ENCODE measurements around the gene ANKLE2. TPM values are rescaled to one million over a fixed set of nuclear protein-coding genes. Genes with fewer than 3 reads are reported as not detected.

ANKLE2 gene
- total RNA-seq, 2 donors from 2014 or later: 163 to 193 TPM

DNA sequence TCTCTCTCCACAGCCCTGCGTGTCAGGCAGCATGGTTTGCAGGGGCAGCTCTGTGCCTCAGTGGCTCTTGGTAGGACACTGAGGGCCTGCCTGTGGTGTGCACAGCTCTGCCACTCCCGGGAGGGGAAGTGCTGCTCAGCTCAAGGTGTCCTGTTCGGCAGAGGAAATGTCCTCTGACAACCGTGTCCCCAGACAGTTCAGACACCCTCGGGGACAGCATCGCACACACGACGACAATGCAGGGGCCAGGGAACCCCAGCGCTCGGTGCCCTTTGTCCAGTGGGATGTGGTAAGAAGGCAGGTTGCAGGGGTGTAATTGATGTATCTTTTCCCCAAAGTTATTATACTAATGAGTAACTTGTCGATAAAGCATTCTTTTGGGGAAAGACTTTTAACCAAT, 14.2 kb downstream of the ANKLE2 start:
- Mint-ChIP-seq H3K4me1 (ENCODE audit: low read depth in 2 of 2) (peaks cover 7 to 17% of the 10 kb centered on the region in 2 donors), H3K27me3 (no peaks in the 10 kb centered on the region), H3K9me3 (peaks cover 4% of the 10 kb centered on the region), H3K27ac (no peak overlapping the region), H3K4me3 (no peak overlapping the region), H3K36me3 (peaks cover 7% of the 10 kb centered on the region)
- ATAC-seq (no peak), DNase-seq (ENCODE audit: low spot score) (no peak)

DNA sequence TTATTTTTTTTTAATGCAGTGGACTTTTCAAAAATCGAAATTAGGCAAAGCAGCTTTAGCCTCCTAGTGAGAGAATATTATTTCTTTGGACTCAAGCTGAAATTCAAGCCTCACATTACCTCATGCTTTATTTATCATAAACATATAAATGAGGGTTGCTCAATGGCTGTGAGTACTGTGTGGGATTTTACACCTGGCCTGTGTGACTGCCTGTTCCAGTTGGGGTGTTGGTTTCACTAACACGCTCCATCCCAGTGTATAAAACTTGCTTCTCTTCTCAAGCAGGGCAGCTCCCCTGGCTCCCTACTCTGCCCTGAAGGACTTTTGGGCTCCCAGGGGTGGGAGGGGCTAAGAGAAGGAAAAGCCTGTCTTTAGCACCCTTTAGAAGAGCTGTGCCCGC, 15.0 kb downstream of the ANKLE2 start:
- ATAC-seq (no peak), DNase-seq (ENCODE audit: low spot score) (no peak)
- Mint-ChIP-seq H3K4me1 (ENCODE audit: low read depth in 2 of 2) (peaks cover 15 to 23% of the 10 kb centered on the region in 2 donors), H3K4me3 (no peak overlapping the region), H3K27me3 (no peaks in the 10 kb centered on the region), H3K27ac (no peak overlapping the region), H3K36me3 (peaks cover 15% of the 10 kb centered on the region), H3K9me3 (peaks cover 4% of the 10 kb centered on the region)

DNA sequence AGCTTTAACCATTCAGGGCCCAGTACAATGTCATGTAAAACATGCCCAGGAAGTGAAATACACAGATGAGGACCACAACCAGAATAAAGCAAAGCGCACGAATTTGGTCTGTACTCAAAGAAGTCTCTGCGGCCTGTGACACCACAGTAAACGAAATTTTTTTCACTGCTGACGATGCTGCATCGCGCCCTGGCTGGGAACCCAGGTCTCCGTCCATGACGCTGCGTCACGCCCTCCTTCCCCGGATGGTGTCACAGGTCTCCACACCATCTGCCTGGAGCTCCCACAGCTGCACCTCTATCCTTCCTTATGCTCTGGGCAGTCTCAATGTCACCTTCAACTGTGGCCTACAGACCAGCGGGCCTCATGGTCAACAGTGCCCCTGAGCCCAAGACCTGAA, 17.8 kb downstream of the ANKLE2 start:
- Mint-ChIP-seq H3K4me3 (no peak overlapping the region), H3K27ac (no peak overlapping the region), H3K36me3 (peaks cover 22% of the 10 kb centered on the region), H3K27me3 (no peaks in the 10 kb centered on the region), H3K9me3 (peaks cover 4% of the 10 kb centered on the region), H3K4me1 (ENCODE audit: low read depth in 2 of 2) (peaks cover 15 to 25% of the 10 kb centered on the region in 2 donors)
- no peak for DNase-seq (ENCODE audit: low spot score)
- ATAC-seq: no peak

DNA sequence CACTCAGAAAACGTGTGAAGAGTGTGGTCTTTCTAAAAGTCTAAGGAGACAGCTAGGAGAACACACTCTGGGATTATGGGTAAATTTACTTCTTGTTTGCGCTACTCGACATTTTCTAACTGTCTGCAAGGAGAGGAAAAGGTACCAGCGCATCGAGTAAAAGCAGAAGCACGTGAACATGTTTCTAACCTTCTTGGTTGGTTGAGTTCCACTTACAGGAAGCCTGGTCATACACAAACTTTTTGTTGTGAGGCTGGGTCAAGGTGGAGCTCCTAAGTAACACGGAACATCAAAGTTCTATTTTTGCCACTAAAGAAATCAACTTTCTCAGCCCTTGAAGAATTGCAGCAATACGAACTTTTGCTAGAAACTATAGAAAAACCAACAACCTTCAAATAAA, 20.0 kb downstream of the ANKLE2 start:
- Mint-ChIP-seq H3K4me3 (no peak overlapping the region), H3K4me1 (ENCODE audit: low read depth in 2 of 2) (peaks cover 15 to 22% of the 10 kb centered on the region in 2 donors), H3K36me3 (peaks cover 28% of the 10 kb centered on the region), H3K9me3 (peaks cover 4% of the 10 kb centered on the region), H3K27ac (no peak overlapping the region), H3K27me3 (no peaks in the 10 kb centered on the region)
- no peak for ATAC-seq
- no peak for DNase-seq (ENCODE audit: low spot score)

DNA sequence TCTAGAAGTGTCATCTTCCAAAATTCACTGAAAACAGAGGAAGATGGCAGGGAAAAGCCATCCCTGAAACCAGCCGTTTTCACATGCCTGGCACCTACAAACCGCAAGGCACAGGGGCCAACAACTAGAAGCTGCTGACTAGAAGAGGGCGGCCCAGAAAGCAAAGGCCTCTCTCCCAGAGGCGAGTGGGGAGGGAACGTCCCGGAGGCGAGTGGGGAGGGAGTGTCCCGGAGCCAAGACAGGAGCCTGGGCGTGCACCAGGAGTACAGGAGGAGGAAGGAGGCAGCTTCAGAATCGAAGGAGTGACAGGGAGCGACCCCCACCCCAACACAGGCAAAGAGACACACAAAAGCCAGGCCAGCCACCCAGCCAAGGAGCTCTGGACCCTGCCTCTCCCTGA, 21.0 kb downstream of the ANKLE2 start:
- H3K4me3 Mint-ChIP-seq: no peak overlapping the region
- peaks cover 28% of the 10 kb centered on the region for H3K36me3 Mint-ChIP-seq
- no peak for ATAC-seq
- no peaks in the 10 kb centered on the region for H3K27me3 Mint-ChIP-seq
- peaks cover 4% of the 10 kb centered on the region for H3K9me3 Mint-ChIP-seq
- no peak overlapping the region for H3K27ac Mint-ChIP-seq
- peaks cover 15 to 22% of the 10 kb centered on the region in 2 donors for H3K4me1 Mint-ChIP-seq (ENCODE audit: low read depth in 2 of 2)
- no peak for DNase-seq (ENCODE audit: low spot score)

DNA sequence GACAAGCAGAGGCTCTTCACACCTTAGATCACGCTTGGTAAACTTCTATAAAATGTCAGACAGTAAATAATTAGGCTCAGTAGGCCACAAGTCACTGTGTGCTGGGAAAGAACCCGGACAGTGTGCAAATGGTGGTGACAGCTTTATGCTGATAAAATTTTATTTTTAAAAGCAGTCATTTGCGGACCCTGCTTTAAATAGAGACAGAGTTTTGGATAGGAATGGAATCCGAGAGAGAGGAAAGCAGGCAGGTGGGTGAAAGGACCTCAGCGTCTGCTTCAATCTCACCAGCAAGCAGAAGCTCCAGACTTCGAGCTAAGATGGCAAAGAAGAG, 21.4 kb downstream of the ANKLE2 start:
- no peak for DNase-seq (ENCODE audit: low spot score)
- Mint-ChIP-seq H3K4me3 (no peak overlapping the region), H3K9me3 (peaks cover 4% of the 10 kb centered on the region), H3K27me3 (no peaks in the 10 kb centered on the region), H3K36me3 (peaks cover 32% of the 10 kb centered on the region), H3K27ac (no peak overlapping the region), H3K4me1 (ENCODE audit: low read depth in 2 of 2) (peaks cover 15 to 22% of the 10 kb centered on the region in 2 donors)
- ATAC-seq: no peak

DNA sequence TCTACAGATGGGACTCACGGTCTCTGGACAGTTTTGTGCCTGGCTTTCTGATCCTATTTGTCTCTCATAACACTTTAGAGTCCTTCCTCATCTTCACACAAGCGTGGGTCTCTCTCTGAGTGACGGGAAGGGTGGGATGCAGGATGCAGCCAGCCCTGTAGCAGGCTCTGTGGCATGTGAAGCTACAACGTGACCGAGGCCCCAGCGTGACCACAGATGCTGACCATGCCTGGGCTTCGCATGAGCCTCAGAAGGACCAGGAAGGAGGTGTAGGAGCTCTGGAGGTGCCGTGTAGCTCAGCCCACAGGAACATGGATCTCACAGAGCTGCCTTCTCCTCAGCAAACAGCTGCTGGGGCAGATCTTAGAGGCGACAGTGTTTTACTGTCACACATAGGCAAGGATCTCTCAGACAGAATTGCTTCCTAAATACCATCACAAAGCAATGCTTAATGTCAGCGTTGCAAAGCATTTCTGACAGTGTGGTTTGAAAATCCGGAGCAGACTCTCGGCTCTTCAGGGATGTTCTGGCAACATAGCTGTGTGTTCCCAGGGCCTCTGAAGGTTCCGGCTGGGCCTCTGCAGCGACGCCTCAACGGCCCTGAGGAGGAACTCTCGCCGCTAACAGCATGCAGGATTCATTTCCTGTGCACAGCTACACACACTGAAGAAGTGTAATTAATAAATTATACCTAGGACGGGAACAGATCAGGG, 21.9 kb downstream of the ANKLE2 start:
- Mint-ChIP-seq H3K4me1 (ENCODE audit: low read depth in 2 of 2) (peaks cover 15 to 22% of the 10 kb centered on the region in 2 donors), H3K27me3 (no peaks in the 10 kb centered on the region), H3K36me3 (peaks cover 35% of the 10 kb centered on the region), H3K27ac (no peak overlapping the region), H3K9me3 (peaks cover 4% of the 10 kb centered on the region), H3K4me3 (no peak overlapping the region)
- ATAC-seq (peak in 1 of 2 donors; percentile 15), DNase-seq (ENCODE audit: low spot score) (no peak)

DNA sequence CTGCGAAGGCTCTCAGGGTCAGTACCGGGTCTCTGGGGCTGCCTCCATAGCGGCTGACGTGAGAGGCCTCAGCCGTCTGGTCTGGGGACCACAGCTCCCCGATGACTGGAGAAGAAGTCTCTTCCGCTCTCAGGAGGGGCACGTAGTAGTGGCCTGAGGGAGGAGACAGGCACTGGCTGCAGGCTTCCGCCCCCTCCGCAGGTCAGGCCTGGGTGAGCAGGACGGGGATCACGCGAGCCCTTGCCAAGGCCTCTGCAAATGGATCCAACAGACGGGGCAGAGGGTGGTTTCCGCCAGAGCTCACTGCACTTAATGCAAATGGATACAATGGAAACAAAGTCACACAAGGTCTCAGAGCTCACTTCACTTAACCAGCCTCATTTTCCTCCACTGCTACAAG, 24.7 kb downstream of the ANKLE2 start:
- ATAC-seq (no peak), DNase-seq (ENCODE audit: low spot score) (no peak)
- H3K36me3 Mint-ChIP-seq: peaks cover 46% of the 10 kb centered on the region
- H3K9me3 Mint-ChIP-seq: no peaks in the 10 kb centered on the region
- no peaks in the 10 kb centered on the region for H3K27me3 Mint-ChIP-seq
- H3K4me1 Mint-ChIP-seq (ENCODE audit: low read depth in 2 of 2): peaks cover 3 to 4% of the 10 kb centered on the region in 2 donors
- H3K27ac Mint-ChIP-seq: no peak overlapping the region
- no peak overlapping the region for H3K4me3 Mint-ChIP-seq

DNA sequence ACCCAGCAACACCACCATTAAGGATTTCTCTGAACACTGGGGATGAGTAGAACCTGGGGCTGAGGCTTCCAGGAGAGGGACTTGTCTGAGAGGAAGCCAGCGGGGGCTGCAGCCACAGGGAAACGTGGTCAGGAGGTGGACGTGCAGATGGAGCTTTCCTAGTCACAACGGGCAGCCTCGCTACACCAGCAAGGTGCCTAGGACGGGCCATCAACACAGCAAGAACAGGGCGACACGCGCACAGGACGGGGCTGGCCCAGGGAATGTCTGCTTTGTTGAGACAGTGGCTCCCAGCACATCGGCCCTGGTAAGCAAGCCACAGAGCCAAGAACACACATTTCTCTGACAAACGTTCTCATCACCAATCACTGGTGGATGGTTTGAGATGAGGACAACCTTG, 25.3 kb downstream of the ANKLE2 start:
- no peaks in the 10 kb centered on the region for H3K27me3 Mint-ChIP-seq
- H3K27ac Mint-ChIP-seq: no peak overlapping the region
- H3K9me3 Mint-ChIP-seq: no peaks in the 10 kb centered on the region
- peaks cover 47% of the 10 kb centered on the region for H3K36me3 Mint-ChIP-seq
- ATAC-seq: no peak
- DNase-seq (ENCODE audit: low spot score): no peak
- no peak overlapping the region for H3K4me3 Mint-ChIP-seq
- peaks cover 0 to 2% of the 10 kb centered on the region in 2 donors for H3K4me1 Mint-ChIP-seq (ENCODE audit: low read depth in 2 of 2)

DNA sequence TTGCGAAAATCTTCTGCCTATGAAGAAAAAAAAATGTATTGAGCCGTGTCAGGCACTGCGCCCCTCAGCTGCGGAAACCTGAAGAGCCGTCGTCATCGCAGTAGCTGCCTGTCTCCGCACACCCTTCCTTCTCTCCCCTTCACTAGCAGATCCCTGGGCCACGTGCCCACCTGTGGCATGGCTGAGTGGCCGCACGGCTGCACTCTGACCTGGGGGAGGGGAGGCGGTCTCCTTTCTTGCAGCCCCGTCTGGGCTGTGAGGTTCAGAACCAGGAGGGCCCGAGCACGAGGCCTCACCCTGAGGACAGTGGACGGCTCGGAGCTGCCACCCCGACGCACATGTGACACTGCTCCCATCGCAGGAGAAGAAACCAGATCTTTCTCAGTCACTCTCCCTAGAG, 26.1 kb downstream of the ANKLE2 start:
- H3K36me3 Mint-ChIP-seq: peaks cover 47% of the 10 kb centered on the region
- no peak overlapping the region for H3K27ac Mint-ChIP-seq
- DNase-seq (ENCODE audit: low spot score): no peak
- H3K27me3 Mint-ChIP-seq: no peaks in the 10 kb centered on the region
- H3K4me3 Mint-ChIP-seq: no peak overlapping the region
- H3K4me1 Mint-ChIP-seq (ENCODE audit: low read depth in 2 of 2): peaks cover 0 to 2% of the 10 kb centered on the region in 2 donors
- ATAC-seq: no peak
- no peaks in the 10 kb centered on the region for H3K9me3 Mint-ChIP-seq

DNA sequence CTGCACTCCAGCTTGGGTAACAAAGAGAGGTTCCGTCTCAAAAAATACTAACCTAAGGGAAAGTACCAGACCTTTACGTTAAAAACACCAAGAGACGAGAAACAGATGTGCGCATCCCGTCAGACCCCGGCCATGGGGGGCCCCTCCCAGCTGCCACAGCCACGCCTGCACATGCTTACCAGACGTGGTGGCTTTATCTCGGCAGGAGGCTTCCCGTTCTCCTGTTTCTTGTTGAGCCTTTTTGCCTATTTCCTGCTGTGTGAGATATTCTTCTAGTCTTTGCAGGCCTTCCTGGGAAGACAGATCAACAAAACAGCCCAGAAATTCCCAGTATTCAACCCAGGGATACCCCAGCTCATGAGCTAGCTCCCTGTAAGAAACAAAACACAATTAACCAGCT, 27.4 kb downstream of the ANKLE2 start:
- Mint-ChIP-seq H3K4me3 (no peak overlapping the region), H3K27me3 (no peaks in the 10 kb centered on the region), H3K36me3 (peaks cover 51% of the 10 kb centered on the region), H3K9me3 (no peaks in the 10 kb centered on the region), H3K4me1 (ENCODE audit: low read depth in 2 of 2) (peaks cover 0 to 9% of the 10 kb centered on the region in 2 donors), H3K27ac (no peak overlapping the region)
- ATAC-seq: no peak
- DNase-seq (ENCODE audit: low spot score): no peak

DNA sequence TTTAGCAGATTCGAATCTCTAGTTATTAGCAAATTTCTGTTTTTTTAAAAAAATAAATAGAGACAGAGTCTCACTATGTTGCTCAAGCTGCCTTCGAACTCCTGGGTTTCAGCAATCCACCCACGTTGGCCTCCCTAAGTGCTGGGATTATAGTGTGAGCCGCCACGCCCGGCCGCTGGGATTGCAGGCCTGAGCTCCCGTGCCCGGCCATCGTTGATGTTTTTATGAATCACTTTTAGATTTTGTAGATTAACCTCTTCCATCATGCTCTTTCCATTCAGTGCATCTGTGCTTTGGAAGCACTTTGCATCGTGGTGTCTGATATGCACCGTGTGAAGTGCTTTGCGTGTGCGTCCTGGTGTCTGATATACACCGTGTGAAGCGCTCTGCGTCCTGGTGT, 30.1 kb downstream of the ANKLE2 start:
- Mint-ChIP-seq H3K27me3 (no peaks in the 10 kb centered on the region), H3K9me3 (no peaks in the 10 kb centered on the region), H3K27ac (no peak overlapping the region), H3K36me3 (peaks cover 45% of the 10 kb centered on the region), H3K4me3 (no peak overlapping the region), H3K4me1 (ENCODE audit: low read depth in 2 of 2) (peaks cover 0 to 14% of the 10 kb centered on the region in 2 donors)
- DNase-seq (ENCODE audit: low spot score) (no peak), ATAC-seq (no peak)

DNA sequence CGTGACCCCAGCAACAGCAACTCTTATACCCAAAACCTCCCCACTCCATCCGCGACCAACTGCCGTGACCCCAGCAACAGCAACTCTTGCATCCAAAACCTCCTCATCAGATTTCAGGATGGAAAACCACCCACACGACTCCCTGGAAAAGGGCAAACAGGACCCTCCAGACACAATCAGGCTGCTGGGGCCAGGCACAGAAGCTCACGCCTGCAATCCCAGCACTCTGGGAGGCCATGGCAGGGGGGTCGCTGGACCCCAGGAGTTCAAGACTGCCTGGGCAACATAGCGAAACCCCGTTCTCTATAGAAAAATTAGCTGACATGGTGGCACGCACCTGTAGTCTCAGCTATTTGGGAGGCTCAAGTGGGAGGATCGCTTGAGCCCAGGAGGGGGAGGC, 31.3 kb downstream of the ANKLE2 start:
- Mint-ChIP-seq H3K27me3 (no peaks in the 10 kb centered on the region), H3K27ac (no peak overlapping the region), H3K4me3 (no peak overlapping the region), H3K9me3 (no peaks in the 10 kb centered on the region), H3K4me1 (ENCODE audit: low read depth in 2 of 2) (peaks cover 0 to 14% of the 10 kb centered on the region in 2 donors), H3K36me3 (peaks cover 48% of the 10 kb centered on the region)
- DNase-seq (ENCODE audit: low spot score): no peak
- ATAC-seq: no peak

DNA sequence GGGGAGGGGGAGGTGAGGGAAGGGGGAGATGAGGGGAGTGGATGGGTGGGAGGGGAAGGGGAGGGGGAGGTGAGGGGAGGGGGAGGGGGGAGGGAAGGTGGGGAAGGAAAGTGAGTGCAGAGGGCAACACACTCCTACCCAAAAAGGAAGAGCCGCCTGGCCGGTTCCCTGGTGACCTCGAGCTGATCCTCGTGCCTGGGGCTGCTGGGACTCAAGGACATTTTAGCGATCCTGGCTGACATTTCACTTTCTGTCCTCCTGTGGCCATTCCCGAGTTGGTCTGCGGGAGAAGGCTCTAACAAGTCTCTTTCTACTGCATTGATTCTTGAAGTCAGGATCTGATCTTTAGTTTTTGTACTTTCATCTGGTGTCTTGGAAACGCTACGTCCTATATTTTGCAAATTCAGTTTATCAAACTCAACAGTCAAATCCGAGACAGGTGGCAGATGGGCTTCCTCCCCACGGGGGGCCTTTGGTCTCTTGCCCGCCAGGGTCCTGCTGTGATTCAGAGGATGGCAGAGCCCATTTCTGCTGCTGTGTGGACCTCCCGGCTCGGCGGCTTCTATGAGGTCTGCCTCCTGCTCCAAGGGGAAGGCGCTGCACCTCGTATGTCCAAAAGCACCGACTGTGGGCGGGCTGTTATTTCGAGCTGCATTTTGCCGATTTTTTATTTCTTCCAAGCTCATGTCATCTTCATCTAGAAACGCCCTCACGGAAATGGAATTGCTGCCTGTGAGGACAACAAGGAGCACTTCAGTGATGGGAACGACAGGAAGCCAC, 31.9 kb downstream of the ANKLE2 start:
- DNase-seq (ENCODE audit: low spot score): no peak
- no peaks in the 10 kb centered on the region for H3K9me3 Mint-ChIP-seq
- H3K27ac Mint-ChIP-seq: no peak overlapping the region
- H3K4me3 Mint-ChIP-seq: no peak overlapping the region
- H3K27me3 Mint-ChIP-seq: no peaks in the 10 kb centered on the region
- peaks cover 46% of the 10 kb centered on the region for H3K36me3 Mint-ChIP-seq
- no peak for ATAC-seq
- peaks cover 0 to 14% of the 10 kb centered on the region in 2 donors for H3K4me1 Mint-ChIP-seq (ENCODE audit: low read depth in 2 of 2)
